H1 (cell line): ENCODE results near the gene CYP2C9. TPM values are rescaled to one million over a fixed set of nuclear protein-coding genes. Genes with fewer than 3 reads are reported as not detected.

Source experiments
- SIX5 ChIP-seq: IDR thresholded peaks from 2 replicates; pipeline ENCODE4 v1.6.1; 2011; ENCODE audit warnings: mild to moderate bottlenecking, low read depth, low read length
- polyA plus RNA-seq, 7 experiments: library from polyadenylated mRNA; depleted of rRNA in 3 of 7; stranded (reverse) in 5 of 7; unstranded in 2 of 7; fragments of >200 nt in 5 of 7; fragments of 200-250 nt in 2 of 7; gene quantifications; 1 replicate in 5 of 7; 2 replicates in 1 of 7; 4 replicates in 1 of 7; pipeline versions ENCODE4 v1.2.1 to v1.2.3, GENCODE V29; 2011 to 2013; ENCODE audit warnings: missing spikeins in 2 of 7, mixed read lengths in 2 of 7
- total RNA-seq: library from RNA; stranded (reverse); fragmentation: NEBNext Ultra II Directional; extraction: Animal tissue kit (Norgen Biotek cat#: 25700); gene quantifications from 2 replicates; pipeline ENCODE4 v1.2.1, GENCODE V29; 2021
- TF ChIP-seq, protein P1 (sequence below): IDR thresholded peaks from 2 replicates; pipeline ENCODE4 v1.6.1; 2012; ENCODE audit warnings: low read length, inconsistent platforms

CYP2C9 gene
- total and polyA plus RNA-seq, 2 of the 8 experiments (the other 6 are each of a cell fraction or from before 2014, with no cell fraction given) = 0.03 TPM; not detected in 1

DNA sequence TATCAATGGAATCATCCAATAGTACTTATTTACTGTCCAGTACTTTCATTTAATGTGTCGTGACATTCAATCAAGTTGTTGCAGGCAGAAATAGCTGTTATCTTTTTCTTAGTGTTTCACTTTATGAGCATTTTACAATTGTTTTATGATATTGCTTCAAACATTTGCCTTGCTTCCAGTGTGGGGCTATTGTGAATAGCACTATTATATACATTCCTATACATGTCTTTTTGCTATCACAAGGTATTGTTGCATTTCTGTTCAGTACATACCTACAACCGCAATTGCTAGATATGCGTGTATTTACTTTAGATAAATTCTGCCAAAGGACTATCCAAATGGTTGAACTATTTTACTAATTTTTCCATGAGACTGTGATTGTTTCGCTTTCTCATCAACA, 95.9 kb downstream of the CYP2C9 start (continued):
- TF ChIP-seq, protein P1, sequence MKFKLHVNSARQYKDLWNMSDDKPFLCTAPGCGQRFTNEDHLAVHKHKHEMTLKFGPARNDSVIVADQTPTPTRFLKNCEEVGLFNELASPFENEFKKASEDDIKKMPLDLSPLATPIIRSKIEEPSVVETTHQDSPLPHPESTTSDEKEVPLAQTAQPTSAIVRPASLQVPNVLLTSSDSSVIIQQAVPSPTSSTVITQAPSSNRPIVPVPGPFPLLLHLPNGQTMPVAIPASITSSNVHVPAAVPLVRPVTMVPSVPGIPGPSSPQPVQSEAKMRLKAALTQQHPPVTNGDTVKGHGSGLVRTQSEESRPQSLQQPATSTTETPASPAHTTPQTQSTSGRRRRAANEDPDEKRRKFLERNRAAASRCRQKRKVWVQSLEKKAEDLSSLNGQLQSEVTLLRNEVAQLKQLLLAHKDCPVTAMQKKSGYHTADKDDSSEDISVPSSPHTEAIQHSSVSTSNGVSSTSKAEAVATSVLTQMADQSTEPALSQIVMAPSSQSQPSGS = no peak
- no peak for TF ChIP-seq SIX5
